Keratinocyte (primary cell): ENCODE data around the gene SH3PXD2A. TPM values are rescaled to one million over a fixed set of nuclear protein-coding genes. Genes with fewer than 3 reads are reported as not detected.

Source experiments
- DNase-seq: peaks from one replicate; pipeline ENCODE4 v3.0.0-alpha.2; 2011; ENCODE audit warnings: low read depth, missing footprints, low spot score
- FAIRE-seq: peaks from 2 replicates; lab custom pipeline; 2011; peaks lifted over from hg19 to GRCh38; lab: Jason Lieb, UNC
- H2AFZ ChIP-seq: 2 replicates; pipeline ENCODE4 v1.6.0; 2012; ENCODE audit warnings: low read length, control low read depth, inconsistent platforms; ENCODE audit not compliant: control insufficient read depth
- H3K27ac ChIP-seq: 2 replicates; pipeline ENCODE4 v1.5.1; 2011; ENCODE audit warnings: low read length; ENCODE audit not compliant: control insufficient read depth, insufficient read depth
- H3K27me3 ChIP-seq: 3 replicates; pipeline ENCODE4 v1.6.0; 2011; ENCODE audit warnings: low read length; ENCODE audit not compliant: control insufficient read depth, insufficient read depth; ENCODE audit errors: extremely low read depth
- H3K36me3 ChIP-seq, 2 experiments: 2 replicates in 1 of 2; 3 replicates in 1 of 2; pipeline ENCODE4 v1.5.1; 2011; ENCODE audit warnings: low read length in 2 of 2, mild to moderate bottlenecking in 1 of 2; ENCODE audit not compliant: control insufficient read depth in 2 of 2, insufficient read depth in 2 of 2; ENCODE audit errors: extremely low read depth in 1 of 2
- H3K4me1 ChIP-seq: 3 replicates; pipeline ENCODE4 v1.5.1; 2011; ENCODE audit warnings: low read length; ENCODE audit not compliant: control insufficient read depth, insufficient read depth; ENCODE audit errors: extremely low read depth
- H3K4me2 ChIP-seq: 3 replicates; pipeline ENCODE4 v1.6.0; 2011; ENCODE audit warnings: low read depth, low read length; ENCODE audit not compliant: control insufficient read depth, insufficient read depth; ENCODE audit errors: extremely low read depth
- H3K4me3 ChIP-seq, 3 experiments: fragments of 200-600 bp in 1 of 3; sonication (generic) in 1 of 3; 2 replicates in 2 of 3; 3 replicates in 1 of 3; pipeline ENCODE4 v1.5.1; 2011 to 2016; ENCODE audit warnings: low read length in 3 of 3, mild to moderate bottlenecking in 3 of 3, control low read depth in 2 of 3, inconsistent platforms in 1 of 3, low read depth in 1 of 3, mixed read lengths in 1 of 3, mixed run types in 1 of 3, moderate library complexity in 1 of 3; ENCODE audit not compliant: control insufficient read depth in 2 of 3, insufficient read depth in 2 of 3; ENCODE audit errors: extremely low read depth in 1 of 3
- H3K79me2 ChIP-seq: 2 replicates; pipeline ENCODE4 v1.6.0; 2012; ENCODE audit warnings: low read length; ENCODE audit not compliant: control insufficient read depth, insufficient read depth
- H3K9ac ChIP-seq: 3 replicates; pipeline ENCODE4 v1.6.0; 2011; ENCODE audit warnings: low read length; ENCODE audit not compliant: control insufficient read depth, insufficient read depth; ENCODE audit errors: extremely low read depth
- H3K9me1 ChIP-seq: 3 replicates; pipeline ENCODE4 v1.6.0; 2011; ENCODE audit warnings: low read length; ENCODE audit not compliant: control insufficient read depth, insufficient read depth; ENCODE audit errors: extremely low read depth
- H3K9me3 ChIP-seq: 2 replicates; pipeline ENCODE4 v1.5.1; 2012; ENCODE audit warnings: low read depth, low read length; ENCODE audit not compliant: control insufficient read depth
- H4K20me1 ChIP-seq: 3 replicates; pipeline ENCODE4 v1.6.0; 2011; ENCODE audit warnings: low read length; ENCODE audit not compliant: control insufficient read depth, insufficient read depth; ENCODE audit errors: extremely low read depth
- EZH2 ChIP-seq: IDR thresholded peaks from one replicate; pipeline ENCODE4 v1.6.1; 2012; ENCODE audit warnings: inconsistent platforms, mild to moderate bottlenecking, low read length, moderate library complexity
- dilution Hi-C: fragments of 300-500 bp; cut with MboI; formaldehyde crosslinking; loops from one replicate; pipeline ENCODE4 v1.7.0; 2020; ENCODE audit warnings: low sequenced_read_pairs; ENCODE audit not compliant: extremely low pct_ligation_motif_present
- polyA plus RNA-seq, 5 experiments: library from polyadenylated mRNA; depleted of rRNA in 3 of 5; stranded (reverse) in 3 of 5; stranded (forward) in 1 of 5; unstranded in 1 of 5; fragments of >200 nt; gene quantifications; 1 replicate in 1 of 5; 2 replicates in 3 of 5; 3 replicates in 1 of 5; pipeline versions ENCODE4 v1.2.1 to v1.2.3, GENCODE V29; 2011 to 2012; ENCODE audit warnings: missing spikeins in 2 of 5, low read depth in 1 of 5, low replicate concordance in 1 of 5
- TF ChIP-seq, protein P1 (sequence below), 3 experiments: IDR thresholded peaks in 1 of 3; conservative IDR thresholded peaks in 1 of 3; optimal IDR thresholded peaks in 1 of 3; 2 replicates in 2 of 3; 3 replicates in 1 of 3; pipeline versions ENCODE3 to v1.5.1; 2011; ENCODE audit warnings: low read length in 3 of 3, mild to moderate bottlenecking in 3 of 3, moderate library complexity in 2 of 3, control low read depth in 1 of 3, inconsistent platforms in 1 of 3; ENCODE audit not compliant: insufficient read depth in 2 of 3; ENCODE audit errors: extremely low read depth in 1 of 3

SH3PXD2A gene
- polyA plus RNA-seq, 1 donor (not counting 4 experiments of a cell fraction or from before 2014, with no cell fraction given) = 33.9 TPM

DNA sequence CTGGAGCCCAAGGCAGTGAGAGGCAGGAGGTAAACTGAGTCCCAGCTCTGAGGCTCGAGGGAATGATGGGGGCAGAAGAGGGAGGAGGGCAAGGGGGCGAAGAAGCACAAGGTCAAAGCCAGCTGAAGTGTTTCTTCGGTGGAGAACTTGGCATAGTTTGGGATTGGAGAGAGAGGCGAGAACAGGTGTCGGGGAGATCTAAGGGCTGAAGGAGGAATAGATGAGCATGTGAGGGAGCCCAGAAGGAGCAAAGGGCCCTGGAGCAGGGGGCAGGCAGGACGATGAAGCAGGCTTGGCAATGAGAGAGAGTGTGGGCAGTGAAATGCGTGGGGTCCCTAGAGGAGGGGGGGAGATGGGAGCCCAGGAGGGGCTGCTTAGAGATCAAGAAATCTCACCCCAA lies 35.9 kb downstream of the SH3PXD2A start:
- Histone ChIP-seq H3K27me3 (no peaks in the 10 kb centered on the region), H4K20me1 (peaks cover 36% of the 10 kb centered on the region), H3K9me3 (no peaks in the 10 kb centered on the region), H3K4me2 (no peak overlapping the region), H2AFZ (no peak overlapping the region), H3K36me3 (peaks cover 7 to 34% of the 10 kb centered on the region in 2 experiments), H3K4me1 (peaks cover 66% of the 10 kb centered on the region), H3K9me1 (peaks cover 16% of the 10 kb centered on the region), H3K27ac (no peak overlapping the region), H3K4me3 (no peak overlapping the region), H3K79me2 (peaks cover 95% of the 10 kb centered on the region), H3K9ac (no peak overlapping the region)
- DNase-seq = no peak
- no peak for FAIRE-seq
- dilution Hi-C loops = no loop called here
- TF ChIP-seq EZH2 = no peak
- TF ChIP-seq, protein P1, sequence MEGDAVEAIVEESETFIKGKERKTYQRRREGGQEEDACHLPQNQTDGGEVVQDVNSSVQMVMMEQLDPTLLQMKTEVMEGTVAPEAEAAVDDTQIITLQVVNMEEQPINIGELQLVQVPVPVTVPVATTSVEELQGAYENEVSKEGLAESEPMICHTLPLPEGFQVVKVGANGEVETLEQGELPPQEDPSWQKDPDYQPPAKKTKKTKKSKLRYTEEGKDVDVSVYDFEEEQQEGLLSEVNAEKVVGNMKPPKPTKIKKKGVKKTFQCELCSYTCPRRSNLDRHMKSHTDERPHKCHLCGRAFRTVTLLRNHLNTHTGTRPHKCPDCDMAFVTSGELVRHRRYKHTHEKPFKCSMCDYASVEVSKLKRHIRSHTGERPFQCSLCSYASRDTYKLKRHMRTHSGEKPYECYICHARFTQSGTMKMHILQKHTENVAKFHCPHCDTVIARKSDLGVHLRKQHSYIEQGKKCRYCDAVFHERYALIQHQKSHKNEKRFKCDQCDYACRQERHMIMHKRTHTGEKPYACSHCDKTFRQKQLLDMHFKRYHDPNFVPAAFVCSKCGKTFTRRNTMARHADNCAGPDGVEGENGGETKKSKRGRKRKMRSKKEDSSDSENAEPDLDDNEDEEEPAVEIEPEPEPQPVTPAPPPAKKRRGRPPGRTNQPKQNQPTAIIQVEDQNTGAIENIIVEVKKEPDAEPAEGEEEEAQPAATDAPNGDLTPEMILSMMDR (optimal IDR thresholded peaks at IDR 0.05 in 1 of 3, IDR thresholded peaks at IDR 0.05 in 1 of 3, conservative IDR thresholded peaks at IDR 0.05 in 1 of 3; ENCODE audit: extremely low read depth in 1 of 3, insufficient read depth in 2 of 3, low read length in 3 of 3) = no peak

- peaks cover 16% of the 10 kb centered on the region for H3K9me1 ChIP-seq
- dilution Hi-C loops = no loop called here
- peaks cover 95% of the 10 kb centered on the region for H3K79me2 ChIP-seq
- H3K4me1 ChIP-seq = peaks cover 60% of the 10 kb centered on the region
- peak overlapping the region; percentile 0 for H3K27ac ChIP-seq
- no peaks in the 10 kb centered on the region for H3K27me3 ChIP-seq
- no peaks in the 10 kb centered on the region for H3K9me3 ChIP-seq
- no peak for FAIRE-seq
- no peak for DNase-seq
- no peak overlapping the region for H3K4me3 ChIP-seq
- no peak overlapping the region for H2AFZ ChIP-seq
- peaks cover 38% of the 10 kb centered on the region for H4K20me1 ChIP-seq
- no peak overlapping the region for H3K4me2 ChIP-seq
- H3K36me3 ChIP-seq = peaks cover 7 to 37% of the 10 kb centered on the region in 2 experiments
- no peak for TF ChIP-seq EZH2
- TF ChIP-seq, protein P1 (optimal IDR thresholded peaks at IDR 0.05 in 1 of 3, IDR thresholded peaks at IDR 0.05 in 1 of 3, conservative IDR thresholded peaks at IDR 0.05 in 1 of 3; ENCODE audit: extremely low read depth in 1 of 3, insufficient read depth in 2 of 3, low read length in 3 of 3) = no peak
- no peak overlapping the region for H3K9ac ChIP-seq
Observed at GRCh38 chr10:103818765-103819374, 36.5 kb downstream of the SH3PXD2A start.
